ENCODE data around the gene PRDM1. TPM values are rescaled to one million over a fixed set of nuclear protein-coding genes. Genes with fewer than 3 reads are reported as not detected.

The PRDM1 gene
- polyA plus RNA-seq, 4 donors = 1.8 to 4.2 (median 2.6) TPM

GRCh38 chr6:106069478-106069877, 16.7 kb upstream of the PRDM1 start:
- peak in 2 of 4 donors; percentile 46 to 71 for DNase-seq (ENCODE audit: low read depth in 4 of 4, low spot score in 2 of 4)

DNA sequence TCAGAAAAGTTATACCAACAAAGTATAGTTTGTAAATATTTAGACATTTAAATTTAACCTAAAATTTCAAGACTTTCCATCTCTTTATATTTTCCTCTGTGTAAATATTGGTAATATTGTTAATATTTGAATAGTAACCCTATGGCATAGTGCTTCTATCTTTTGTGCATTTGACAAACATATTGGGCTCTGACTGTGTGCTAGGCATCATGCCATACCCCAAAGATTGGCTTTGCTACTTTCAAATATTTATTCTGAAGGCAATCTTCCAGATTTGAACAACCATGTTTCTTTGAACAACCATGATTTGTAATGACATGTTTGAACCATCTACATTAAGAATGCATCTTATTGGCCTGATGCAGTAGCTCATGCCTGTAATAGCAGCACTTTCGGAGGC, 15.5 kb upstream of the PRDM1 start:
- DNase-seq (ENCODE audit: low read depth in 4 of 4, low spot score in 2 of 4) = no peak

- DNase-seq (ENCODE audit: low read depth in 4 of 4, low spot score in 2 of 4) = no peak
Measured at GRCh38 chr6:106072501-106073090, 13.5 kb upstream of the PRDM1 start.

DNA sequence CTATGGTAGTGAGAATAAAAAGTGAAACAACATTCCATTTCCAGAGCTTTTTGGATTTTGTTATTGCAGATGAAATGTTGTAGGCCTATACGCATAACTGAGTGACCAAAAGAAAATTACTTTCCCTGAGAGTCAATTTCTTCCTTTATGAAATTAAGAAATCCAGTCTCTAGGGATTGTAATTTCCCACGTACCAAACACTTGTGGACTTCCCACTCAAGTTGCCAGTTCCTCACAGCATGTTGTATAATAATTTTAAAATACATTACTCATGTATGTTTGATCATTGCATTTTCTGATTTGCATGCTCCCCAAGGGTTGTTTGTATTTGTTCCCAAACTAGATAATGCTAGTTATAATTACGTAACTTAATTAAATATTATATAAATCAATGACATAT, 12.0 kb upstream of the PRDM1 start:
- no peak for DNase-seq (ENCODE audit: low read depth in 4 of 4, low spot score in 2 of 4)

DNA sequence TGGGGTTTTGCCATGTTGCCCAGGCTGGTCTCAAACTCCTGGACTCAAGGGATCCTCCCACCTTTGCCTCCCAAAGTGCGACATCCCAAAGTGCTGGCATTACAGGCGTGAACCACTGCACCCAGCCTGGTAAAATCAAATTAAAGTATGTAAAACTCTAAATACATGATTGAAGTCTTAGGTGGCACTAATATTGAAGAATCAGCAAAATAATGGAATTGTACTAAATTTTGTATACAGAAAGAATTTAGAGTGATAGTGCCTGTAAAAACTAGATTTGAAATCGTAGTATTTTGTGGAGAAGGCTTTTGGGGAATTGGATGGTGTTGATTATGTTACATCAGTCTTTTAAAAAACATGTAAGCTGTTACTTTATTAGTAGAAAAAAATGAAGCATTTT, 10.0 kb upstream of the PRDM1 start:
- no peak for DNase-seq (ENCODE audit: low read depth in 4 of 4, low spot score in 2 of 4)

- no peak for DNase-seq (ENCODE audit: low read depth in 4 of 4, low spot score in 2 of 4)
Measured at GRCh38 chr6:106077170-106077569, 9.0 kb upstream of the PRDM1 start.

DNA sequence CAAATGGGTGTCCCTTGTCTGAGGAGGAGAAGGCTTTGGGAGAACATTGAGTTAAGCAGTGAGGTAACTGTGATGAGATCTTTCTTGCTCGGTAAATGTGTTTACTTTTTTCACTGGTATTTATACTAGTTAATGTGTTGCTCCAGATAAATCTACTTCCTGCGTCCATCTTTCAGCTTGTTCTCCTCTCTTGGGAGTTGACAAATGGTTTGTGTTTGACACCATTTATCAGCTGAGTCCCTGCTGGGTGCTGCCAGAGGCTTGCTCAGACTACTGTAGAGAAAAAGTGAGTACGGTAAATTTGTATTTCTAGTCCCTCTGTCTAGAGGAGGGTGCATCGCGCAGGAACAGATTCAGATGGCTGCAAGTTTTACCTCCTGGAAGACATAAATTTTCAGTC, 8.3 kb upstream of the PRDM1 start:
- DNase-seq (ENCODE audit: low read depth in 4 of 4, low spot score in 2 of 4) = no peak

- DNase-seq (ENCODE audit: low read depth in 4 of 4, low spot score in 2 of 4) = no peak
Measured at GRCh38 chr6:106079961-106080762, 6.0 kb upstream of the PRDM1 start.

GRCh38 chr6:106080763-106081095, 5.4 kb upstream of the PRDM1 start:
- no peak for DNase-seq (ENCODE audit: low read depth in 4 of 4, low spot score in 2 of 4)

DNA sequence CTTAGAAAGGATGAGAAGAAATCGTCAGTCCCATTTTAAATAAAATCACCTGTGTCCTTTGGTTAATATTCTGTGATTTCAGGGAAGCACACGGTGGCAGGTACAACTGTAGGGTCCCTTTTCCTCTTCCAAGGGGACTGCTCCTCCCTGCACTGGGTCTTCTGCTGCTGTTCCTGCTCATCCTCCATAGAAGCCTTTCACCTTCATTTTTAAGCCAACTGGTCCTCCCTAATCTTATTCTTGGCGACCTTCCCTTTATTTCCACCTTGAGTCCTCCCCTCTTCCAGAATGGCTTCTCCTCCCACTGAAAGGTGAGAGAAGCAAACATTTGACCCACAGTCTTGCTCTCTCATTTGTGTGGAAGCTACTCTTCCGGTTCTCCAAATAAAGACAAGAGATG, 4.4 kb upstream of the PRDM1 start:
- no peak for DNase-seq (ENCODE audit: low read depth in 4 of 4, low spot score in 2 of 4)

DNA sequence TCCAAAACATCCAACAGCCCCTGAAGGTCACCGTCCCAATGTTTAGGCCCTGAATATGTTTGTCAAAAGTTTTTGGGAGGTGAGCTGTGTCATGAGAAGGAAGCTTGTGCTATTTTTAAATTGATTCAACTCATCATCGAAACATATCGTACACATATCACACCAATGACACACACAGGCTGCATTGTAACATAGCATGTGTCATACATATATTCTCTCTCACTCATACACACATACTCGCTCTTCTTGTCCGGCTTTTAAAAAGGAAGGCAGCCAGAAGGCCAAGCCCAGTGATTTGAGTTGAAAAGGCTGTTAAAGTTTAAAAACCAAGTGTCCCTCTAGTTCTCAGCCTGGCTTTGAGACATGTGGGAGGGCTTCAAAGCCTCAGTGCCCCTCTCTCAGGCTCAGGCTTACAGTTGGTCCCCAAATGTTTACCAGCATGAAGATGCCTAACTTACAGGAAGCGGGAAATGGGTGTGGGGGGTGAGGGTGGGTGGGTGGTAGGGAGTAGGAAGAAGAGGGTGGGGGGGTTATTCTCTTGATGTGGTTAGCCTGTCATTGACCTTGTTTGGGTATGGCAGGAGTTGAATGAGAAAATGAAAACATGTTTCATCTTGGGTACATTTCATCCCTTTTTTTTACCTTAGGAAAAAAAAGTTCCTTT, 3.3 kb upstream of the PRDM1 start:
- no peak for DNase-seq (ENCODE audit: low read depth in 4 of 4, low spot score in 2 of 4)

DNA sequence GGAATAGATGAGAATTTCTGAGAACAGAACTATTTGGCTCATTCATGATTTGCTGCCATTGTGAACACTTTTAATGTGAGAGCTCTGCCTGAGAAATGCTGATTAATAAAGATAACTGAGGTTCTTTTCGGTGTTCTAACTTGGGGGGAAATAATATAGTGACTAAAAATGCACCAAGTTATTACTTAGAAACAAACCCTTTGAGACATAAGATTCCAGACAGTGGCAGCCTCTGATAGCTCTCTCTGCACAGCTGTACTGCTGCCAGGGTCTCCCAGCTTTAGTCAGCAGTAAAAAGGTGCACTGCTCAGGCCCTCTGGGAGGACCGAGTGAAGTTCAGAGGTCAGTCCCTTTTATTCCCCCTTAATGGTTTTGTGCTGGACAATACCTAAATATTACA, 2.5 kb upstream of the PRDM1 start:
- no peak for DNase-seq (ENCODE audit: low read depth in 4 of 4, low spot score in 2 of 4)

DNA sequence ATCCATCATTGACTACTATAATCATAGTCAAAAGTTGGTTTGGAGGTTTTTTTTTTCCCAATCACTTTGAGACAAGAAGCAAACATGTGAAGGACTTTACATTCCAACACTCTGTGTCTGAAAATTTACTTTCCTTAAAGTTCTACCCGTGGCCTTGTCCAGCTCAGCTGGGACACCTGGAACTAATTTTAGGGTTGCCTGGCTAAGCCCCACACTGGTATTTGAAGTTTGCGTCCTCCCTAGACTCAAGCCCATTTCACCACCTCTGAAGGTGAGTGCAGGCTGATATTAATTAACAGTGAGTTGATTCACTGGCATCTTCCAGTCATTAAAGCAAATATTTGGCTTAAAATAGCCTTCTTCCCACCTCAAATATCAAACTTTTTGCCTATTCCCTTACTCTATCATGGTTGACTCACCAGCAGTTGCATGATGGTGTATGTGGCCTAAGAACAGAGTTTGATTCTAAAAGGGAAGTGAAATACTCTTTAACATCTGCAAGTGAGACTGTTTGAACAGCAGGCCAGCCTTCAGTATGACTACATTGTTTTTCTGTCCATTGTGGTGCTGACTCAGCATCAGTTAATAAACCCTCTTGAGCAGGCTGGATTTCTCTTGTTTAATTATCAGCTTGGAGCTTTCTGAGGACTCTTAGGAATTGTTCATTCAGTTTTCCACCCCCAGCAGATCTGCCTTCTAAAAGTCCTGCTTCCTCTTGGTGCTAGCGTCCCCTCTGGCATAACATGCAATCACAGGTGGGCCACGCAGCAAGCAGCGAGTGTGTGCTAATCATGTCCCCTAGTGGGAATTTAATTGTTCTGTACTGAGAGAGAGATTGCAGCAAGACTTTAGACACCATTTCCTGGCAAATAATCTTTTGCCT, 1.8 kb upstream of the PRDM1 start:
- DNase-seq (ENCODE audit: low read depth in 4 of 4, low spot score in 2 of 4) = no peak

DNA sequence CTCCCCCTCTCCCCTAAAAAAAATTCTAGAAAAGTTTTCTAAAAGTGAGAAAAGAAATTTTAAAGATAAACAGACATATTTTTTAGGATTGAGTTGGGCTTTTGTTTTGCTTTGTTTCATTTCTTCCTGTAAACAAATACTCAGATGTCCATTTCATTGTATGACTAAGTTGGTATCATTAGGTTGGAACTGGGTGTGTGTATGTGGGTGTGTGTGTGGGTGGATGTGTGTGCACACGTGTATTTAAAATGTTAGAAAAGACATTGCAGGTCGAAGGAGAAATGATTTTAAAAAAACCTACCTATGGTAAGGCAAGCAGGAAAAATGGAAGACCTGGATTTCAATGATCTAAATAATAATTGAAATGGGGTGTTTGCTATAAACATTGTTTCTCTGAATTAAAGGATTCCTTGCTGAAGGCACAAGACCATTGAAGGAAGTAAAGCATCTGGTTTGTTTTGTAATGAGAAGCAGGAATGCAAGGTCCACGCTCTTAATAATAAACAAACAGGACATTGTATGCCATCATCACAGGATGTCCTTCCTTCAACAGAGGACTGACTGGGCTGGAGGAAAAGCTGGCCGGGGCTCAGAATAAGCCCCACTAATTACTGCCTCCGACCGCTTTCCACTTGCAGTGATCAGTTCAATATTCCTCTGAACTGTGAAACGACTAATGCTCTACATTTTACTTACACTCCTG, 996 bp upstream of the PRDM1 start:
- DNase-seq (ENCODE audit: low read depth in 4 of 4, low spot score in 2 of 4) = no peak

GRCh38 chr6:106085692-106085983, 498 bp upstream of the PRDM1 start:
- no peak for DNase-seq (ENCODE audit: low read depth in 4 of 4, low spot score in 2 of 4)

DNA sequence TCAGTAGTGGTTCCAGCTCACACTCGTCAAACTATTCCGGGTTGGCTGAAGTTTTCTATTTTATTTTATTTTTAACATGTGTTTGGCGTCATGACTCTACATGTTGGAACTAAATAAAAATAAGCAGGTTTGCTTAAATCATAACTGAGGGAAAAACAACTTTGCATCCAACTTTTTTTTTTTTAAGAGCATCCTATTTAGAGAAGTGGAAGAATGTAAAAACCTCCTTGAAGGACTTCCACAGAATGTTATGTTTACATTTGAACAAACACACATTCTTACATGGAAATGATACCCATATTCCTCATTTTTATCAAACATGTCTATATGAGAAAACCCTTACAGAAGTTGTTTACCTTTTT, 659 bp downstream of the PRDM1 start:
- DNase-seq (ENCODE audit: low read depth in 4 of 4, low spot score in 2 of 4) = no peak

GRCh38 chr6:106087548-106088325, 1.6 kb downstream of the PRDM1 start:
- no peak for DNase-seq (ENCODE audit: low read depth in 4 of 4, low spot score in 2 of 4)

DNA sequence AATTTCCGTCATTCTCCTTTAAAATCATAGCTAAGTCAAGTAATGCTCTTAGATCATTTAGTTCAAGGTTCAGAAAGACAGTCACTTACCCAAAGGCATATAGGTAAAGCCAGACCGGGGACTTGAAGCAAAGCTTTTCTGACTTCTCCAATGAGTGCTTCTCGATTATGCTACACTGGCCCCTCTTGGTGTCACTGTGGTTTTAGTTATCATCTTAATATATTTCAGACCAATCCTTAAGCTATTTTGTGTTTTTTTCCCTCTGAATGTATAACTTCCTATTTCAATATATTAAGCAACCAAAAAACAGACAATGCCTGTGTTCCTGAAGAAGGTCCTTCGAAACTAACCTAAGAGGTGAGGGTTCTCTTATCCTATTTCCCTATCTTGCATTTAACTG, 3.9 kb downstream of the PRDM1 start:
- no peak for DNase-seq (ENCODE audit: low read depth in 4 of 4, low spot score in 2 of 4)

DNA sequence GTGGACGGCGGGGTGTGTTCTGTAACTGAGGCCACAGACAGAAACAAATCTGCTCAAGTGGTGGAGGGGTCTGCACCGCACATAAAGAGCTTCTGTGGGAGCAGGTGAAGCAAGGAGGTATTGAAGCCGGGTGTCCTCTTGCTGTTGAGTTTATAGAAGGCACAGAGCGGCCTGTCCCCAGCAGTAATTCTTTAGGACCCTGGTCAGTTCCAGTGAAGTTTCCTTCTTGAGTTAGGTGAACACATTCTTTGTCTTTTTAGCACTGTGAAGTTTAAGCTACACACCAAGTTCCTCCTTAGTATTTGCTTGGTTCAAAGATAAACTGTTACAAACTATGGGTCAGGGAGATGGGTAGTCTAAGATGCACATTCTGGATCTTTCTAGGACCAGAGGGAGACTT, 6.1 kb downstream of the PRDM1 start:
- DNase-seq (ENCODE audit: low read depth in 4 of 4, low spot score in 2 of 4) = no peak
